Endothelial cell of umbilical vein (primary cell): ENCODE measurements around the gene ZNF580. TPM values are rescaled to one million over a fixed set of nuclear protein-coding genes. Genes with fewer than 3 reads are reported as not detected.
A peak's percentile ranks its signal among the peaks of the same experiment; 100 is the strongest.

Experiments used
- BruUV-seq: library from RNA; stranded (reverse); fragments of 400-500 nt; replicated peaks from 2 replicates; lab custom pipeline; 2021; lab: Mats Ljungman, UMichigan
- CTCF ChIA-PET: fragments of 300-600, 350-600 bp; sonication (Branson Sonifier 250); formaldehyde crosslinking; loops from one replicate; lab custom pipeline; 2021; ENCODE audit warnings: antibody characterized with exemption, inconsistent platforms; lab: Charles Lee
- POLR2A ChIA-PET: fragments of 300-600, 350-600 bp; sonication (Branson Sonifier 250); formaldehyde crosslinking; loops from one replicate; lab custom pipeline; 2021; ENCODE audit warnings: antibody characterized with exemption, inconsistent platforms; lab: Charles Lee
- DNase-seq: peaks from one replicate; pipeline ENCODE4 v3.0.0-alpha.2; 2011; ENCODE audit warnings: low read depth, low spot score
- FAIRE-seq: peaks from 2 replicates; lab custom pipeline; 2011; peaks lifted over from hg19 to GRCh38; lab: Jason Lieb, UNC
- H2AFZ ChIP-seq: 2 replicates; pipeline ENCODE4 v1.6.0; 2012; ENCODE audit warnings: low read depth, low read length, control low read depth, inconsistent platforms
- H3K27ac ChIP-seq: 2 replicates; pipeline ENCODE4 v1.5.1; 2011; ENCODE audit warnings: low read depth, mild to moderate bottlenecking, control low read depth, low read length, moderate library complexity; ENCODE audit not compliant: insufficient read depth
- H3K27me3 ChIP-seq, 2 experiments: 2 replicates each; pipeline versions ENCODE4 v1.6.0 to v1.6.1; 2011; ENCODE audit warnings: low read length in 2 of 2, mixed read lengths in 1 of 2; ENCODE audit not compliant: control insufficient read depth in 2 of 2, insufficient read depth in 2 of 2
- H3K36me3 ChIP-seq, 2 experiments: 2 replicates in 1 of 2; 3 replicates in 1 of 2; pipeline ENCODE4 v1.5.1; 2011; ENCODE audit warnings: low read length in 2 of 2, mild to moderate bottlenecking in 1 of 2, moderate library complexity in 1 of 2; ENCODE audit not compliant: control insufficient read depth in 2 of 2, insufficient read depth in 2 of 2; ENCODE audit errors: extremely low read depth in 1 of 2
- H3K4me1 ChIP-seq: 3 replicates; pipeline ENCODE4 v1.5.1; 2011; ENCODE audit warnings: mild to moderate bottlenecking, low read length; ENCODE audit not compliant: control insufficient read depth, insufficient read depth; ENCODE audit errors: extremely low read depth
- H3K4me2 ChIP-seq: 2 replicates; pipeline ENCODE4 v1.6.1; 2011; ENCODE audit warnings: low read length, control low read depth, mixed read lengths; ENCODE audit not compliant: insufficient read depth
- H3K4me3 ChIP-seq, 3 experiments: fragments of 200-600 bp in 1 of 3; sonication (generic), shearing (Covaris generic) in 1 of 3; replicated peaks in 1 of 3; 2 replicates each; pipeline ENCODE4 v1.5.1; 2011 to 2016; ENCODE audit warnings: control low read depth in 3 of 3, low read length in 3 of 3, mild to moderate bottlenecking in 2 of 3, inconsistent platforms in 1 of 3, low read depth in 1 of 3, moderate library complexity in 1 of 3; ENCODE audit not compliant: insufficient read depth in 1 of 3
- H3K79me2 ChIP-seq: 2 replicates; pipeline ENCODE4 v1.6.0; 2012; ENCODE audit warnings: low read length, inconsistent platforms; ENCODE audit not compliant: control insufficient read depth, insufficient read depth
- H3K9ac ChIP-seq: replicated peaks from 2 replicates; pipeline ENCODE3; 2011; ENCODE audit warnings: low read length, control low read depth; ENCODE audit not compliant: insufficient read depth; ENCODE audit errors: extremely low read depth
- H3K9me1 ChIP-seq: replicated peaks from 3 replicates; pipeline ENCODE4 v1.6.0; 2011; ENCODE audit warnings: mild to moderate bottlenecking, low read length; ENCODE audit not compliant: control insufficient read depth, insufficient read depth; ENCODE audit errors: extremely low read depth
- H3K9me3 ChIP-seq: replicated peaks from 2 replicates; pipeline ENCODE4 v1.5.1; 2012; ENCODE audit warnings: low read length, inconsistent platforms; ENCODE audit not compliant: control insufficient read depth, insufficient read depth
- H4K20me1 ChIP-seq: replicated peaks from 2 replicates; pipeline ENCODE3; 2011; ENCODE audit warnings: mild to moderate bottlenecking, low read length; ENCODE audit not compliant: control insufficient read depth, insufficient read depth; ENCODE audit errors: extremely low read depth
- EZH2 ChIP-seq: IDR thresholded peaks from 2 replicates; pipeline ENCODE4 v1.6.1; 2012; ENCODE audit warnings: borderline replicate concordance, low read depth, mild to moderate bottlenecking, moderate library complexity, low read length, inconsistent platforms; ENCODE audit not compliant: severe bottlenecking
- FOS ChIP-seq: IDR thresholded peaks from 2 replicates; pipeline ENCODE4 v1.6.1; 2011; ENCODE audit warnings: mild to moderate bottlenecking, low read length, moderate library complexity, borderline replicate concordance; ENCODE audit not compliant: insufficient read depth
- GATA2 ChIP-seq: IDR thresholded peaks from 2 replicates; pipeline ENCODE4 v1.7.0; 2011; ENCODE audit warnings: low read depth, mild to moderate bottlenecking, moderate library complexity, mixed read lengths, low read length; ENCODE audit not compliant: insufficient read length, insufficient read depth
- JUN ChIP-seq: IDR thresholded peaks from 2 replicates; pipeline ENCODE4 v1.6.1; 2011; ENCODE audit warnings: borderline replicate concordance, low read depth; ENCODE audit not compliant: insufficient read length, insufficient read depth
- MYC ChIP-seq: IDR thresholded peaks from one replicate; pipeline ENCODE4 v1.6.1; 2011; ENCODE audit warnings: mild to moderate bottlenecking, low read depth, low read length
- POLR2A ChIP-seq: IDR thresholded peaks from 2 replicates; pipeline ENCODE4 v1.6.1; 2012; ENCODE audit warnings: low read depth, mild to moderate bottlenecking, control low read depth, low read length
- POLR2AphosphoS5 ChIP-seq: IDR thresholded peaks from 2 replicates; pipeline ENCODE4 v1.6.1; 2012; ENCODE audit warnings: low read depth, mild to moderate bottlenecking, control low read depth, low read length, moderate library complexity; ENCODE audit not compliant: insufficient read depth
- dilution Hi-C: fragments of 300-500 bp; cut with MboI; formaldehyde crosslinking; loops from one replicate; pipeline ENCODE4 v1.15.0; 2019; ENCODE audit warnings: low sequenced_read_pairs; ENCODE audit not compliant: extremely low pct_ligation_motif_present
- intact Hi-C: fragments of 100-400 bp; cut with micrococcal nuclease; formaldehyde crosslinking; loops from one replicate; pipeline ENCODE4 v1.10.0; 2022
- polyA plus RNA-seq, 4 experiments: library from polyadenylated mRNA; depleted of rRNA in 3 of 4; stranded (reverse) in 3 of 4; unstranded in 1 of 4; fragments of >200 nt; gene quantifications; 2 replicates each; pipeline versions ENCODE4 v1.2.1 to v1.2.3, GENCODE V29; 2011 to 2012; ENCODE audit warnings: missing spikeins in 1 of 4
- total RNA-seq: library from RNA; stranded (reverse); gene quantifications from 2 replicates; pipeline ENCODE4 v1.2.3, GENCODE V29; 2021
- TF ChIP-seq, protein P1 (sequence below): IDR thresholded peaks from 2 replicates; pipeline ENCODE4 v1.6.1; 2011; ENCODE audit not compliant: insufficient read depth, insufficient read length
- TF ChIP-seq, protein P2 (sequence below), 2 donors: IDR thresholded peaks; 1 replicate in 1 of 2; 2 replicates in 1 of 2; pipeline ENCODE4 v1.5.1; 2011; ENCODE audit warnings: low read length in 2 of 2, mild to moderate bottlenecking in 2 of 2, moderate library complexity in 2 of 2, control low read depth in 1 of 2, inconsistent platforms in 1 of 2, low read depth in 1 of 2; ENCODE audit not compliant: insufficient read depth in 1 of 2; ENCODE audit errors: extremely low read depth in 1 of 2

The ZNF580 gene
- total and polyA plus RNA-seq, 2 donors (not counting 3 experiments of a cell fraction or from before 2014, with no cell fraction given): 13.7 to 41.1 TPM

DNA sequence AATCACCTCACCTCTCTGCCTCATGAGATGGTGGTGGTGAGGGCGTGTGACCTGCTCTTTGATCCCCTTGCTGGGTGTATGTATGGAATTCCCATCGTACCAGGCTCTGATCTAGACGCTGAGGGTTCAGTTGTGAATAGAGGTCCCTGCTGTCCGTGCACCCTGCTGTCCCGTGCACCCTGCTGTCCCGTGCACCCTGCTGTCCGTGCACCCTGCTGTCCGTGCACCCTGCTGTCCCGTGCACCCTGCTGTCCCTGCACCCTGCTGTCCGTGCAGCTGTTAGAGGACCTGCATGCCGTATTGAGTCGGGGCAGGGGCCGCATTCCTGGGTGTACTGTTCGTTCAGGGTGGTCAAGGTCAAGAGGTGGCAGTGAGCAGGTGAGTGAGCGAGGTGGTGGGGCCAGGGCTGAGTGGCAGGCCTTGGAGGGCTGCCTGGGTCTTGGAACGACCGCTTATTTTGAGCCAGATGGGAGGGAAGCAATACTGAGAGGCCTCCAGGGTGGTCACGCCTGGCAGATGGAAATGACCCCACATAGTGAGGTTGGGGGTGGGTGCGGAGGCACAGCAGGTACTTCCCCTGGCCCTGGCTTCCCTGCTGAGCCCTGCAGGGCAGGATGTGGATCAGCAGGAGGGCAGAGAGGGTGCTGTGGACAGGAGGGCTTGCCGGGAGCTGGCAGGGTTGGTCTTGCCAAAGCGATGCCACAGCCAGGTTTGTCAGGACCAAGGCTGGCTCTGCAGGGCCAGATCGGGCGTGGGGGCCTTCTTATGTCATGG is 29.7 kb downstream of the ZNF580 start:
- peaks cover 5% of the 10 kb centered on the region for H4K20me1 ChIP-seq
- H3K27me3 ChIP-seq: no peaks in the 10 kb centered on the region
- peaks cover 76% of the 10 kb centered on the region for H3K79me2 ChIP-seq
- no peak for TF ChIP-seq GATA2
- no peak for TF ChIP-seq POLR2AphosphoS5
- TF ChIP-seq, protein P1, sequence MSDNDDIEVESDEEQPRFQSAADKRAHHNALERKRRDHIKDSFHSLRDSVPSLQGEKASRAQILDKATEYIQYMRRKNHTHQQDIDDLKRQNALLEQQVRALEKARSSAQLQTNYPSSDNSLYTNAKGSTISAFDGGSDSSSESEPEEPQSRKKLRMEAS: no peak
- TF ChIP-seq POLR2A: no peak
- no peak for TF ChIP-seq FOS
- TF ChIP-seq, protein P2, sequence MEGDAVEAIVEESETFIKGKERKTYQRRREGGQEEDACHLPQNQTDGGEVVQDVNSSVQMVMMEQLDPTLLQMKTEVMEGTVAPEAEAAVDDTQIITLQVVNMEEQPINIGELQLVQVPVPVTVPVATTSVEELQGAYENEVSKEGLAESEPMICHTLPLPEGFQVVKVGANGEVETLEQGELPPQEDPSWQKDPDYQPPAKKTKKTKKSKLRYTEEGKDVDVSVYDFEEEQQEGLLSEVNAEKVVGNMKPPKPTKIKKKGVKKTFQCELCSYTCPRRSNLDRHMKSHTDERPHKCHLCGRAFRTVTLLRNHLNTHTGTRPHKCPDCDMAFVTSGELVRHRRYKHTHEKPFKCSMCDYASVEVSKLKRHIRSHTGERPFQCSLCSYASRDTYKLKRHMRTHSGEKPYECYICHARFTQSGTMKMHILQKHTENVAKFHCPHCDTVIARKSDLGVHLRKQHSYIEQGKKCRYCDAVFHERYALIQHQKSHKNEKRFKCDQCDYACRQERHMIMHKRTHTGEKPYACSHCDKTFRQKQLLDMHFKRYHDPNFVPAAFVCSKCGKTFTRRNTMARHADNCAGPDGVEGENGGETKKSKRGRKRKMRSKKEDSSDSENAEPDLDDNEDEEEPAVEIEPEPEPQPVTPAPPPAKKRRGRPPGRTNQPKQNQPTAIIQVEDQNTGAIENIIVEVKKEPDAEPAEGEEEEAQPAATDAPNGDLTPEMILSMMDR (IDR thresholded peaks at IDR 0.05; ENCODE audit: extremely low read depth in 1 of 2, insufficient read depth in 1 of 2, low read depth in 1 of 2, low read length in 2 of 2): no peak
- TF ChIP-seq EZH2: no peak
- TF ChIP-seq JUN: no peak
- TF ChIP-seq MYC: no peak
- no peak overlapping the region for H3K4me2 ChIP-seq
- peak; percentile 33 for DNase-seq
- BruUV-seq: no TSS peak
- H3K9me3 ChIP-seq: no peaks in the 10 kb centered on the region
- peaks cover 18 to 47% of the 10 kb centered on the region in 2 experiments for H3K36me3 ChIP-seq
- ChIA-PET CTCF (interaction anchor here (1.3 to 3.8 kb wide), 7 partner anchors 12 to 663 kb away, joined by 6 to 52 read pairs (median 8); partner anchors contain the start of genes U2AF2 and ZNF784), POLR2A (interaction anchor here (0.9 to 1.0 kb wide), 2 partner anchors 14 to 16 kb away, joined by 3 to 5 read pairs; no protein-coding TSS in a partner anchor)
- peaks cover 8% of the 10 kb centered on the region for H3K4me1 ChIP-seq
- H3K27ac ChIP-seq: no peak overlapping the region
- dilution Hi-C loops: no loop called here
- no peak for FAIRE-seq
- H2AFZ ChIP-seq: no peak overlapping the region
- no peaks in the 10 kb centered on the region for H3K9me1 ChIP-seq
- H3K9ac ChIP-seq: no peak overlapping the region
- H3K4me3 ChIP-seq: no peak overlapping the region
- intact Hi-C loops: loop anchor here (1.0 kb wide), 1 partner anchor 38 kb away; no protein-coding TSS in a partner anchor
